ENCODE results near the gene FN3K.

DNA sequence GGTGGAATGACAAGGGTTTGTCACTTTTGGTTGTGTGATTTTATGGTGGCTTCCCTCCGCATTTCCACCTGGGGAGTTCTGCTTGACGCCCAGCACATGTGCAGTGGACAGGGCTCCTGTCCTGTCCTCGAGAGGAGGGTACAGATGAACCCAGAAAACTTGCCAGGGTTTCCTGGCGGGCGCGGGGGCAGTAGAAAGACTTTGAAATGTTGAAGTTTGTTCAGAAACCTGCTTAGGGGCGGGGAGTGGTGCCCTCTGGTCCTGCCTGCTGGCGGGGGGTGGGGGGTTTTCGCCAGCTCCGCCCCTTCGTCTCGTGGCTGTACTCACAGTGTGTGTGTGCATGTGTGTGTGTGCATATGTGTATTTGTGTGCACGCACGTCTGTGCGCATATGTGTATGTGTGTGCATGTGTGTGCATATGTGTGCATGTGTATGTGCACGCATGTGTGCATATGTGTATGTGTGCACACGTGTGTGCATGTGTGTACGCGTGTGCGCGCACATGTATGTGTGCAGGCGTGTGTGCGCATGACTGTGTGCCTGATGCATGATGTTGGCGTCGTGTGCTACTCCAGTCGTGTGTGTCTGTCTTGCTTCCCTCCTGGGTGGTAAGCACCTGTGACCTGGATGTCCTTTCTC lies 12.1 kb upstream of the FN3K start:
- TF ChIP-seq CTCF (IDR thresholded peaks at IDR 0.05; ENCODE audit: insufficient read depth, low read length, poor library complexity, severe bottlenecking) (no peak), EZH2phosphoT487 (conservative IDR thresholded peaks at IDR 0.05; ENCODE audit: low read length) (no peak)
